Panc1 (cell line): Measurements from ENCODE around the gene AEBP2. TPM values are rescaled to one million over a fixed set of nuclear protein-coding genes. Genes with fewer than 3 reads are reported as not detected.

Experiments used
- ATAC-seq: fragments of 200-7000 bp; cut with Tn5 transposase; 2 replicates; pipeline ENCODE4 v1.9.1; 2020; ENCODE audit warnings: mild to moderate bottlenecking, moderate library complexity
- BruUV-seq: library from RNA; stranded (reverse); fragments of 400-500 nt; replicated peaks from 2 replicates; lab custom pipeline; 2021; lab: Mats Ljungman, UMichigan
- CTCF ChIA-PET: fragments of 300-600 bp; sonication (Branson Sonifier 250); formaldehyde crosslinking; loops from one replicate; lab custom pipeline; 2022; ENCODE audit warnings: antibody characterized with exemption; lab: Charles Lee
- POLR2A ChIA-PET: fragments of 300-600 bp; sonication (Branson Sonifier 250); formaldehyde crosslinking; loops from one replicate; lab custom pipeline; 2022; ENCODE audit warnings: antibody characterized with exemption; lab: Charles Lee
- DNase-seq: peaks from one replicate; pipeline ENCODE4 v3.0.0-alpha.2; 2010; ENCODE audit warnings: low read depth, low spot score
- H3K27ac ChIP-seq: 2 replicates; pipeline ENCODE4 v1.5.1; 2011; ENCODE audit warnings: mild to moderate bottlenecking, low read length, inconsistent platforms
- H3K27me3 ChIP-seq: fragments of 200-500 bp; sonication (Bioruptor generic); 2 replicates; pipeline ENCODE4 v1.6.0; 2014; ENCODE audit warnings: low read length, inconsistent platforms; ENCODE audit not compliant: control insufficient read depth, insufficient read depth
- H3K36me3 ChIP-seq: fragments of 200-500 bp; sonication (Bioruptor generic); 2 replicates; pipeline ENCODE4 v1.5.1; 2014; ENCODE audit warnings: inconsistent platforms, mild to moderate bottlenecking, low read length, moderate library complexity; ENCODE audit not compliant: control insufficient read depth, insufficient read depth
- H3K4me1 ChIP-seq: 2 replicates; pipeline ENCODE4 v1.5.1; 2011; ENCODE audit warnings: inconsistent platforms, mild to moderate bottlenecking, low read length, moderate library complexity; ENCODE audit not compliant: control insufficient read depth, insufficient read depth
- H3K4me3 ChIP-seq, 2 experiments: 2 replicates each; pipeline ENCODE4 v1.5.1; 2011 to 2012; ENCODE audit warnings: low read depth in 2 of 2, low read length in 2 of 2, mild to moderate bottlenecking in 2 of 2, inconsistent platforms in 1 of 2, moderate library complexity in 1 of 2
- H3K9me3 ChIP-seq: fragments of 200-500 bp; sonication (Bioruptor generic); 2 replicates; pipeline ENCODE4 v1.5.1; 2014; ENCODE audit warnings: low read depth, mild to moderate bottlenecking, inconsistent platforms, low read length, moderate library complexity; ENCODE audit not compliant: control insufficient read depth, insufficient read depth
- POLR2AphosphoS5 ChIP-seq: IDR thresholded peaks from 2 replicates; pipeline ENCODE4 v1.6.1; 2012; ENCODE audit warnings: mild to moderate bottlenecking, low read depth, low read length, moderate library complexity
- SIN3A ChIP-seq: IDR thresholded peaks from 2 replicates; pipeline ENCODE4 v1.6.1; 2012; ENCODE audit warnings: low read depth, mild to moderate bottlenecking, low read length, moderate library complexity, borderline replicate concordance; ENCODE audit not compliant: insufficient read depth
- TCF7L2 ChIP-seq: IDR thresholded peaks from 2 replicates; pipeline ENCODE4 v1.6.1; 2011; ENCODE audit warnings: mild to moderate bottlenecking, low read depth, low read length, inconsistent platforms
- in situ Hi-C: cut with HindIII; loops from 2 replicates; pipeline ENCODE4 v1.10.0; 2016; ENCODE audit warnings: low sequenced_read_pairs, low pct_unique_long_range_greater_than_20kb
- intact Hi-C: fragments of 100-400 bp; cut with micrococcal nuclease; formaldehyde crosslinking; loops from one replicate; pipeline ENCODE4 v1.10.0; 2022; ENCODE audit not compliant: unreplicated experiment
- total RNA-seq: library from RNA; stranded (reverse); gene quantifications from one replicate; pipeline ENCODE4 v1.2.1, GENCODE V29; 2021; ENCODE audit not compliant: unreplicated experiment
- TF ChIP-seq, protein P1 (sequence below): fragments of 450-650 bp; IDR thresholded peaks from 2 replicates; pipeline ENCODE4 v1.5.1; 2017; ENCODE audit warnings: mild to moderate bottlenecking
- TF ChIP-seq, protein P2 (sequence below), 2 experiments: IDR thresholded peaks; 2 replicates each; pipeline ENCODE4 v1.6.1; 2011 to 2012; ENCODE audit warnings: low read depth in 2 of 2, control low read depth in 1 of 2, low read length in 1 of 2, mild to moderate bottlenecking in 1 of 2, moderate library complexity in 1 of 2; ENCODE audit not compliant: insufficient read depth in 1 of 2

The AEBP2 gene
- total RNA-seq, 1 experiment from 2014 or later: 32.4 TPM

DNA sequence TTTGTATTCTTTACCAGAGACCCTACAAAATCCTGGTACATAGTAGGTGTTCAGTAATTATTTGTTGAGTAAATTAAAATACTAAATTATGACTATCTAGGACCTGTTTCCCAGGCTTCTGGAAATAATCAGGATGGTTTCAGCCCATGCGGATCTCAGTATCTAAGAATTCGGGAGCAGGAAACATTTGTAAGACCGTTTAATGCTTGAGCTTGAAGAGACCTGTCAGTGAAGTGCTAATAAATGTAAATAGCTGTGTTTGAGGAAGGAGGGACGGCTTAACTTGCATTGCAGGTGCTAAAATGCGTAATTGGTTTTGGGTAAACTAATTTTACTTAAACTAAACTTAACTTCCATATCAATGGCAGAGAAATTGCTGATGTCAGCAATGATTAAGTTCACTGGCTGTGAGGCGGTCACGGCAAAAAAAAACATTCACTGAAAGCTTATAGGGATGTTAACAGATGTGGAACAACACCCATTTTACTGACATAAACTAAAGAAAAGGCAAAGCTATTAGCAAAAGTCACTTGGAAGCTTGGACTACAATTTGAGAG, 28.6 kb upstream of the AEBP2 start:
- no peak overlapping the region for H3K27ac ChIP-seq
- no peaks in the 10 kb centered on the region for H3K4me1 ChIP-seq
- ATAC-seq (no peak), DNase-seq (no peak)
- in situ Hi-C loops (no loop called here), intact Hi-C loops (no loop called here)
- POLR2A ChIA-PET: no interaction called here
- CTCF ChIA-PET: no interaction called here
- H3K4me3 ChIP-seq: no peak overlapping the region
- H3K36me3 ChIP-seq: no peaks in the 10 kb centered on the region
- TF ChIP-seq, protein P1, sequence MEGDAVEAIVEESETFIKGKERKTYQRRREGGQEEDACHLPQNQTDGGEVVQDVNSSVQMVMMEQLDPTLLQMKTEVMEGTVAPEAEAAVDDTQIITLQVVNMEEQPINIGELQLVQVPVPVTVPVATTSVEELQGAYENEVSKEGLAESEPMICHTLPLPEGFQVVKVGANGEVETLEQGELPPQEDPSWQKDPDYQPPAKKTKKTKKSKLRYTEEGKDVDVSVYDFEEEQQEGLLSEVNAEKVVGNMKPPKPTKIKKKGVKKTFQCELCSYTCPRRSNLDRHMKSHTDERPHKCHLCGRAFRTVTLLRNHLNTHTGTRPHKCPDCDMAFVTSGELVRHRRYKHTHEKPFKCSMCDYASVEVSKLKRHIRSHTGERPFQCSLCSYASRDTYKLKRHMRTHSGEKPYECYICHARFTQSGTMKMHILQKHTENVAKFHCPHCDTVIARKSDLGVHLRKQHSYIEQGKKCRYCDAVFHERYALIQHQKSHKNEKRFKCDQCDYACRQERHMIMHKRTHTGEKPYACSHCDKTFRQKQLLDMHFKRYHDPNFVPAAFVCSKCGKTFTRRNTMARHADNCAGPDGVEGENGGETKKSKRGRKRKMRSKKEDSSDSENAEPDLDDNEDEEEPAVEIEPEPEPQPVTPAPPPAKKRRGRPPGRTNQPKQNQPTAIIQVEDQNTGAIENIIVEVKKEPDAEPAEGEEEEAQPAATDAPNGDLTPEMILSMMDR: no peak
- TF ChIP-seq POLR2AphosphoS5: no peak
- TF ChIP-seq SIN3A: no peak
- TF ChIP-seq, protein P2, sequence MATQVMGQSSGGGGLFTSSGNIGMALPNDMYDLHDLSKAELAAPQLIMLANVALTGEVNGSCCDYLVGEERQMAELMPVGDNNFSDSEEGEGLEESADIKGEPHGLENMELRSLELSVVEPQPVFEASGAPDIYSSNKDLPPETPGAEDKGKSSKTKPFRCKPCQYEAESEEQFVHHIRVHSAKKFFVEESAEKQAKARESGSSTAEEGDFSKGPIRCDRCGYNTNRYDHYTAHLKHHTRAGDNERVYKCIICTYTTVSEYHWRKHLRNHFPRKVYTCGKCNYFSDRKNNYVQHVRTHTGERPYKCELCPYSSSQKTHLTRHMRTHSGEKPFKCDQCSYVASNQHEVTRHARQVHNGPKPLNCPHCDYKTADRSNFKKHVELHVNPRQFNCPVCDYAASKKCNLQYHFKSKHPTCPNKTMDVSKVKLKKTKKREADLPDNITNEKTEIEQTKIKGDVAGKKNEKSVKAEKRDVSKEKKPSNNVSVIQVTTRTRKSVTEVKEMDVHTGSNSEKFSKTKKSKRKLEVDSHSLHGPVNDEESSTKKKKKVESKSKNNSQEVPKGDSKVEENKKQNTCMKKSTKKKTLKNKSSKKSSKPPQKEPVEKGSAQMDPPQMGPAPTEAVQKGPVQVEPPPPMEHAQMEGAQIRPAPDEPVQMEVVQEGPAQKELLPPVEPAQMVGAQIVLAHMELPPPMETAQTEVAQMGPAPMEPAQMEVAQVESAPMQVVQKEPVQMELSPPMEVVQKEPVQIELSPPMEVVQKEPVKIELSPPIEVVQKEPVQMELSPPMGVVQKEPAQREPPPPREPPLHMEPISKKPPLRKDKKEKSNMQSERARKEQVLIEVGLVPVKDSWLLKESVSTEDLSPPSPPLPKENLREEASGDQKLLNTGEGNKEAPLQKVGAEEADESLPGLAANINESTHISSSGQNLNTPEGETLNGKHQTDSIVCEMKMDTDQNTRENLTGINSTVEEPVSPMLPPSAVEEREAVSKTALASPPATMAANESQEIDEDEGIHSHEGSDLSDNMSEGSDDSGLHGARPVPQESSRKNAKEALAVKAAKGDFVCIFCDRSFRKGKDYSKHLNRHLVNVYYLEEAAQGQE (IDR thresholded peaks at IDR 0.05; ENCODE audit: insufficient read depth in 1 of 2, low read depth in 2 of 2, low read length in 1 of 2): no peak
- no peak for TF ChIP-seq TCF7L2
- H3K9me3 ChIP-seq: no peaks in the 10 kb centered on the region
- no TSS peak for BruUV-seq
- H3K27me3 ChIP-seq: no peaks in the 10 kb centered on the region

DNA sequence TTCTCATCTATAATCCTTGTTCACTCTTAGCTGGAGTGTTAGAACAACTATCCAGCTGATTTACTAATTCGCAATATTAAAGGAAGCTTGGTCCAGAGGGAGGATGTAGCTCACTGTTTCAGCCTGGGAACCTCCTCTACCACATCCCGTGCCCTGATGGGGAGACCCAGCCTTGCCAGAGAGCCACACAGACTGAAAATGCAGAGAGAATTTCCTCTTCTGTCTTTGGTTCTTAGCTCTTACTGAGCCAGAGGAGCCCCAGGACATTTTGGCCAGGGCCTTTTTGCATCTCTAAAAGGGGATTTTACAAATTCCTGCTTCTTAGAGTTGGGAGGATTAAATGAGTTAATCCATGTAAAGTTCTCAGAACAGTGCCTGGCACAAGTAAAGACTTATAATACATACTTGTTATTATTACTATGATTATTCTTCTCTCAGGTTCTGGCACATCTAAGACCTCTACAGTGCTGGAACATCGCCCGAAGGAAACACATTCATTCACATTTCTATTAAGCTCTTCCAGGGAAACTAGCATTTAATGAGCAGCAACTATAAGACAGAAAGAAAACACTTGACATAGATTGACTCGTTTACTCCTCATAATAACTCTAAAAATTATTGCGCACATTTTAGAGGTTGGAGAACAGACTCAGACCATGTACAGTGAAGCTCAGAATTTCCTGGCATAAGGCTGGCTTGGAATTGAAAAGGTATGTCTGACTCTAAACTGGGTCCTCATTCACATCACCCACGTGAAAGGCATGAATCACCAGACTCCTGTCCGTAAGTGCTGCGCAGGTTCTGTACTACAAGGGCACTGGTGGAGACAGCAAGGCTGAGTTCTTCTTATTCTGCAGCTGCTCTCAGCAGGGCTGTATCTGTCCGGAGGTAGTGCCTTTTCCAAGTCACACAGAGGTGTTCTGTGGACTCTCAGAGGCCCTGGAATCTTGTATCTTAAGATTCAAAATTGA, 27.8 kb upstream of the AEBP2 start:
- ATAC-seq: no peak

More for the DNA sequence above, 27.8 kb upstream of the AEBP2 start:
- ChIA-PET CTCF (no interaction called here), POLR2A (no interaction called here)
- BruUV-seq: no TSS peak
- Histone ChIP-seq H3K9me3 (no peaks in the 10 kb centered on the region), H3K4me3 (no peak overlapping the region), H3K27me3 (no peaks in the 10 kb centered on the region), H3K27ac (no peak overlapping the region), H3K36me3 (no peaks in the 10 kb centered on the region), H3K4me1 (no peaks in the 10 kb centered on the region)
- TF ChIP-seq POLR2AphosphoS5: no peak
- no peak for TF ChIP-seq TCF7L2
- no peak for TF ChIP-seq SIN3A
- TF ChIP-seq, protein P2 (IDR thresholded peaks at IDR 0.05; ENCODE audit: insufficient read depth in 1 of 2, low read depth in 2 of 2, low read length in 1 of 2): no peak
- TF ChIP-seq, protein P1: no peak
- intact Hi-C loops (no loop called here), in situ Hi-C loops (no loop called here)
- no peak for DNase-seq
